H1 (cell line): ENCODE data around the gene KLF8. TPM values are rescaled to one million over a fixed set of nuclear protein-coding genes. Genes with fewer than 3 reads are reported as not detected.

Source experiments
- CTCF ChIA-PET: fragments of 300-600 bp; sonication (Branson Sonifier 250); formaldehyde crosslinking; loops from one replicate; lab custom pipeline; 2021; ENCODE audit not compliant: partially characterized antibody; lab: Charles Lee
- POLR2A ChIA-PET: fragments of 300-600 bp; sonication (Branson Sonifier 250); formaldehyde crosslinking; loops from one replicate; lab custom pipeline; 2021; ENCODE audit warnings: inconsistent platforms; ENCODE audit not compliant: partially characterized antibody; lab: Charles Lee
- DNase-seq, 2 experiments: peaks; one replicate each; pipeline versions ENCODE4 v3.0.0 to v3.0.0-alpha.2; 2010 to 2022; ENCODE audit warnings: low spot score in 2 of 2, low read depth in 1 of 2, mixed read lengths in 1 of 2
- FAIRE-seq: peaks from 2 replicates; lab custom pipeline; 2011; peaks lifted over from hg19 to GRCh38; lab: Jason Lieb, UNC
- H2AFZ ChIP-seq: 2 replicates; pipeline ENCODE4 v1.8.1; 2012; ENCODE audit warnings: low read length, inconsistent platforms
- H2AK5ac ChIP-seq: 2 replicates; pipeline ENCODE4 v1.6.1; 2013; ENCODE audit warnings: low read depth, low read length
- H2BK120ac ChIP-seq: replicated peaks from 2 replicates; pipeline ENCODE3; 2013; ENCODE audit warnings: low read depth, low read length, inconsistent platforms
- H2BK12ac ChIP-seq: 2 replicates; pipeline ENCODE4 v1.6.1; 2013; ENCODE audit warnings: low read depth, low read length
- H2BK15ac ChIP-seq: 2 replicates; pipeline ENCODE4 v1.6.1; 2013; ENCODE audit warnings: low read length
- H2BK20ac ChIP-seq: 2 replicates; pipeline ENCODE4 v1.6.1; 2013; ENCODE audit warnings: low read length
- H2BK5ac ChIP-seq: 2 replicates; pipeline ENCODE4 v1.6.1; 2013; ENCODE audit warnings: low read depth, low read length
- H3K14ac ChIP-seq: 2 replicates; pipeline ENCODE4 v1.6.1; 2013; ENCODE audit warnings: inconsistent platforms; ENCODE audit not compliant: insufficient read length
- H3K18ac ChIP-seq: 2 replicates; pipeline ENCODE4 v1.6.1; 2013; ENCODE audit warnings: low read length; ENCODE audit errors: extremely low read depth
- H3K23ac ChIP-seq: 2 replicates; pipeline ENCODE4 v1.6.1; 2013; ENCODE audit warnings: inconsistent platforms; ENCODE audit not compliant: insufficient read length
- H3K23me2 ChIP-seq: 2 replicates; pipeline ENCODE4 v1.6.1; 2013; ENCODE audit warnings: low read depth, low read length
- H3K27ac ChIP-seq: 2 replicates; pipeline ENCODE4 v1.6.1; 2011; ENCODE audit warnings: low read depth, low read length, inconsistent platforms
- H3K27me3 ChIP-seq, 4 experiments: replicated peaks in 1 of 4; 1 replicate in 1 of 4; 2 replicates in 3 of 4; pipeline versions ENCODE4 v1.6.1 to v1.8.1; 2011 to 2013; ENCODE audit warnings: low read length in 3 of 4, mild to moderate bottlenecking in 3 of 4, inconsistent platforms in 2 of 4, mixed read lengths in 2 of 4, moderate library complexity in 1 of 4; ENCODE audit not compliant: control insufficient read depth in 3 of 4, insufficient read depth in 3 of 4; ENCODE audit errors: extremely low read depth in 1 of 4
- H3K36me3 ChIP-seq, 4 experiments: 2 replicates each; pipeline versions ENCODE4 v1.6.1 to v1.8.1; 2011 to 2013; ENCODE audit warnings: mild to moderate bottlenecking in 4 of 4, low read length in 3 of 4, moderate library complexity in 2 of 4, control low read depth in 1 of 4, inconsistent platforms in 1 of 4; ENCODE audit not compliant: insufficient read depth in 4 of 4, control insufficient read depth in 2 of 4
- H3K4ac ChIP-seq: replicated peaks from 2 replicates; pipeline ENCODE3; 2013; ENCODE audit warnings: low read length, low read depth, mixed read lengths, inconsistent platforms; ENCODE audit not compliant: insufficient read length
- H3K4me1 ChIP-seq, 4 experiments: replicated peaks in 1 of 4; 1 replicate in 1 of 4; 2 replicates in 3 of 4; pipeline versions ENCODE4 v1.6.1 to v1.8.1; 2011 to 2013; ENCODE audit warnings: low read length in 3 of 4, inconsistent platforms in 2 of 4, mixed read lengths in 1 of 4; ENCODE audit not compliant: insufficient read depth in 4 of 4, control insufficient read depth in 3 of 4
- H3K4me2 ChIP-seq, 2 experiments: 2 replicates each; pipeline versions ENCODE4 v1.6.1 to v1.8.1; 2011 to 2013; ENCODE audit warnings: low read depth in 2 of 2, low read length in 2 of 2, control low read depth in 1 of 2, inconsistent platforms in 1 of 2, mild to moderate bottlenecking in 1 of 2; ENCODE audit not compliant: insufficient read depth in 1 of 2
- H3K4me3 ChIP-seq, 4 experiments: fragments of 200-600, 300-600 bp in 1 of 4; sonication (generic), shearing (Covaris generic), sonication (Bioruptor Twin) in 1 of 4; 2 replicates each; pipeline versions ENCODE4 v1.5.1 to v1.8.1; 2011 to 2016; ENCODE audit warnings: low read length in 4 of 4, low read depth in 3 of 4, control low read depth in 2 of 4, inconsistent platforms in 2 of 4, mild to moderate bottlenecking in 2 of 4, mixed read lengths in 1 of 4, moderate library complexity in 1 of 4; ENCODE audit not compliant: insufficient read depth in 2 of 4; ENCODE audit errors: extremely low read depth in 1 of 4
- H3K56ac ChIP-seq: replicated peaks from 2 replicates; pipeline ENCODE3; 2013; ENCODE audit warnings: low read depth, mild to moderate bottlenecking, mixed read lengths, low read length, inconsistent platforms; ENCODE audit not compliant: insufficient read length
- H3K79me1 ChIP-seq: 2 replicates; pipeline ENCODE4 v1.6.1; 2013; ENCODE audit warnings: low read depth, low read length, control low read depth
- H3K79me2 ChIP-seq, 2 experiments: 2 replicates each; pipeline versions ENCODE4 v1.6.1 to v1.8.1; 2012 to 2013; ENCODE audit warnings: low read length in 2 of 2, mild to moderate bottlenecking in 2 of 2, inconsistent platforms in 1 of 2; ENCODE audit not compliant: insufficient read depth in 2 of 2, control insufficient read depth in 1 of 2
- H3K9ac ChIP-seq, 4 experiments: replicated peaks in 1 of 4; 1 replicate in 1 of 4; 2 replicates in 3 of 4; pipeline versions ENCODE4 v1.6.1 to v1.8.1; 2011 to 2013; ENCODE audit warnings: low read depth in 3 of 4, low read length in 3 of 4, control low read depth in 2 of 4, mild to moderate bottlenecking in 2 of 4, moderate library complexity in 2 of 4, inconsistent platforms in 1 of 4; ENCODE audit errors: extremely low read depth in 1 of 4
- H3K9me3 ChIP-seq, 2 experiments: 2 replicates each; pipeline versions ENCODE4 v1.6.1 to v1.8.1; 2012 to 2013; ENCODE audit warnings: mild to moderate bottlenecking in 2 of 2, moderate library complexity in 2 of 2, control low read depth in 1 of 2, inconsistent platforms in 1 of 2, low read depth in 1 of 2, low read length in 1 of 2, mixed read lengths in 1 of 2; ENCODE audit not compliant: insufficient read depth in 2 of 2
- H4K20me1 ChIP-seq, 2 experiments: replicated peaks in 1 of 2; 2 replicates each; pipeline versions ENCODE3 to v1.8.1; 2011 to 2013; ENCODE audit warnings: inconsistent platforms in 2 of 2, low read length in 2 of 2, mild to moderate bottlenecking in 1 of 2; ENCODE audit not compliant: insufficient read depth in 2 of 2, control insufficient read depth in 1 of 2
- H4K5ac ChIP-seq: 2 replicates; pipeline ENCODE4 v1.6.1; 2013; ENCODE audit warnings: low read length, low read depth, mixed read lengths, inconsistent platforms; ENCODE audit not compliant: insufficient read length
- H4K8ac ChIP-seq: 2 replicates; pipeline ENCODE4 v1.8.0; 2013; ENCODE audit warnings: mild to moderate bottlenecking, moderate library complexity, low read length, inconsistent platforms; ENCODE audit not compliant: insufficient read depth; ENCODE audit errors: extremely low read depth
- H4K91ac ChIP-seq: replicated peaks from 2 replicates; pipeline ENCODE3; 2013; ENCODE audit warnings: low read length, mixed read lengths, inconsistent platforms; ENCODE audit not compliant: insufficient read length
- ATF2 ChIP-seq: IDR thresholded peaks from 2 replicates; pipeline ENCODE4 v1.6.1; 2012; ENCODE audit warnings: low read length, inconsistent platforms
- BACH1 ChIP-seq: IDR thresholded peaks from 2 replicates; pipeline ENCODE4 v1.6.1; 2012; ENCODE audit warnings: low read length, improper control_type of control experiment
- CEBPB ChIP-seq: IDR thresholded peaks from 2 replicates; pipeline ENCODE4 v1.6.1; 2012; ENCODE audit warnings: low read depth, low read length
- HDAC6 ChIP-seq: IDR thresholded peaks from one replicate; pipeline ENCODE4 v1.7.1; 2012; ENCODE audit warnings: low read depth, mild to moderate bottlenecking, inconsistent platforms, low read length, moderate library complexity
- MAFK ChIP-seq: IDR thresholded peaks from 2 replicates; pipeline ENCODE4 v1.6.1; 2012; ENCODE audit warnings: low read depth, mild to moderate bottlenecking, improper control_type of control experiment, low read length
- RFX5 ChIP-seq: IDR thresholded peaks from 2 replicates; pipeline ENCODE4 v1.6.1; 2011; ENCODE audit warnings: low read depth, low read length, improper control_type of control experiment, borderline replicate concordance
- RNF2 ChIP-seq: fragments of 200-900, 300-1000 bp; sonication (generic); IDR thresholded peaks from 2 replicates; pipeline ENCODE4 v1.7.1; 2016; ENCODE audit warnings: borderline replicate concordance, low read depth, mild to moderate bottlenecking, antibody characterized with exemption, low read length; ENCODE audit not compliant: poor library complexity, severe bottlenecking; ENCODE audit errors: missing control alignments
- SP4 ChIP-seq: IDR thresholded peaks from 2 replicates; pipeline ENCODE4 v1.6.1; 2012; ENCODE audit warnings: low read length, inconsistent platforms
- SRF ChIP-seq: IDR thresholded peaks from 2 replicates; pipeline ENCODE4 v1.6.1; 2011; ENCODE audit warnings: mild to moderate bottlenecking, low read depth, low read length, moderate library complexity
- TAF7 ChIP-seq: optimal IDR thresholded peaks from 2 replicates; pipeline ENCODE3; 2011; ENCODE audit warnings: low read depth, mild to moderate bottlenecking, inconsistent platforms, low read length, moderate library complexity, borderline replicate concordance
- TCF12 ChIP-seq: IDR thresholded peaks from 2 replicates; pipeline ENCODE4 v1.6.1; 2011; ENCODE audit warnings: low read depth, mild to moderate bottlenecking, low read length
- YY1 ChIP-seq: IDR thresholded peaks from 2 replicates; pipeline ENCODE4 v1.6.1; 2011; ENCODE audit warnings: low read depth, mild to moderate bottlenecking, low read length
- WGBS, 2 experiments: shearing (Covaris generic) in 1 of 2; methylation state at CpG; one replicate each; pipeline versions ENCODE4 v1.1.6 to v1.1.7; 2013 to 2015; ENCODE audit warnings: low lambda C conversion rate in 2 of 2, mixed read lengths in 2 of 2, inconsistent platforms in 1 of 2, low coverage in 1 of 2, missing lambda C conversion rate in 1 of 2; ENCODE audit not compliant: insufficient replicate concordance in 2 of 2, insufficient coverage in 1 of 2, insufficient read length in 1 of 2; ENCODE audit errors: extremely low coverage in 1 of 2, missing lambda C conversion rate in 1 of 2; 5-methylcytosine and 5-hydroxymethylcytosine counted together
- polyA plus RNA-seq, 7 experiments: library from polyadenylated mRNA; depleted of rRNA in 3 of 7; stranded (reverse) in 5 of 7; unstranded in 2 of 7; fragments of >200 nt in 5 of 7; fragments of 200-250 nt in 2 of 7; gene quantifications; 1 replicate in 5 of 7; 2 replicates in 1 of 7; 4 replicates in 1 of 7; pipeline versions ENCODE4 v1.2.1 to v1.2.3, GENCODE V29; 2011 to 2013; ENCODE audit warnings: missing spikeins in 2 of 7, mixed read lengths in 2 of 7
- total RNA-seq: library from RNA; stranded (reverse); fragmentation: NEBNext Ultra II Directional; extraction: Animal tissue kit (Norgen Biotek cat#: 25700); gene quantifications from 2 replicates; pipeline ENCODE4 v1.2.1, GENCODE V29; 2021
- TF ChIP-seq, protein P1 (sequence below): IDR thresholded peaks from 2 replicates; pipeline ENCODE4 v1.6.1; 2012; ENCODE audit warnings: inconsistent platforms

The KLF8 gene
- total and polyA plus RNA-seq, 2 of the 8 experiments (the other 6 are each of a cell fraction or from before 2014, with no cell fraction given) = 11.5 to 15.3 TPM

- Histone ChIP-seq H3K56ac (no peak overlapping the region), H3K79me2 (no peaks in the 10 kb centered on the region), H3K4me3 (no peak overlapping the region), H3K4me2 (no peak overlapping the region), H4K91ac (no peak overlapping the region), H2BK15ac (no peak overlapping the region), H3K23me2 (no peaks in the 10 kb centered on the region; the same call in 1 of the 2 replicates), H2AFZ (no peak overlapping the region), H3K27ac (no peak overlapping the region), H2AK5ac (no peak overlapping the region), H4K8ac (no peak overlapping the region), H3K4me1 (no peaks in the 10 kb centered on the region), H3K18ac (no peak overlapping the region), H3K9me3 (peaks cover 0 to 7% of the 10 kb centered on the region in 2 experiments; a peak in 1 of 4 replicates), H3K14ac (no peak overlapping the region), H3K27me3 (no peaks in the 10 kb centered on the region), H2BK12ac (no peak overlapping the region)
- POLR2A ChIA-PET = no interaction called here
- FAIRE-seq = no peak
- 90% methylated on average over 1 of the region's 1 CpG; no CpG with 5 or more reads in 1 of the 2 experiments for WGBS, 2 experiments
- DNase-seq = no peak
- no peak for TF ChIP-seq TCF12
- no peak for TF ChIP-seq ATF2
- TF ChIP-seq RFX5 = no peak
- TF ChIP-seq, protein P1, sequence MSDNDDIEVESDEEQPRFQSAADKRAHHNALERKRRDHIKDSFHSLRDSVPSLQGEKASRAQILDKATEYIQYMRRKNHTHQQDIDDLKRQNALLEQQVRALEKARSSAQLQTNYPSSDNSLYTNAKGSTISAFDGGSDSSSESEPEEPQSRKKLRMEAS = no peak
- no peak for TF ChIP-seq HDAC6
- TF ChIP-seq SP4 = no peak
- TF ChIP-seq MAFK = no peak
- no peak for TF ChIP-seq CEBPB
- no peak for TF ChIP-seq BACH1
- no peak for TF ChIP-seq SRF
- TF ChIP-seq TAF7 = no peak
- TF ChIP-seq YY1 = no peak
- TF ChIP-seq RNF2 = no peak
- TF ChIP-seq, all 59 proteins: peak for 0
- H3K23ac ChIP-seq = no peak overlapping the region
- H3K9ac ChIP-seq = no peak overlapping the region
- no peaks in the 10 kb centered on the region for H3K79me1 ChIP-seq
- CTCF ChIA-PET = no interaction called here
- H2BK120ac ChIP-seq = no peak overlapping the region
- H3K4ac ChIP-seq = no peak overlapping the region
- no peak overlapping the region for H2BK20ac ChIP-seq
- H4K5ac ChIP-seq = no peak overlapping the region
- H4K20me1 ChIP-seq = no peaks in the 10 kb centered on the region
- H2BK5ac ChIP-seq = no peak overlapping the region
- no peaks in the 10 kb centered on the region for H3K36me3 ChIP-seq
These were observed 76.6 kb downstream of the KLF8 start for GRCh38 chrX:56308726-56309125.
